Neuronal stem cell (in vitro differentiated cells): Measurements from ENCODE around the gene JAK1.

Experiments
- DNase-seq: peaks from one replicate; pipeline ENCODE4 v3.0.0-alpha.2; 2013; ENCODE audit warnings: low spot score
- H2AFZ ChIP-seq: one replicate; pipeline ENCODE4 v1.6.1; 2013; ENCODE audit warnings: mild to moderate bottlenecking, low read length, inconsistent platforms
- H2AK5ac ChIP-seq: 2 replicates; pipeline ENCODE4 v1.6.1; 2013; ENCODE audit warnings: low read depth, mild to moderate bottlenecking, inconsistent platforms, low read length, moderate library complexity, mixed read lengths
- H2BK120ac ChIP-seq: 2 replicates; pipeline ENCODE4 v1.6.1; 2013; ENCODE audit warnings: low read depth, mild to moderate bottlenecking, inconsistent platforms, low read length, moderate library complexity, mixed read lengths
- H2BK12ac ChIP-seq: one replicate; pipeline ENCODE4 v1.6.1; 2013; ENCODE audit warnings: low read length, inconsistent platforms
- H2BK15ac ChIP-seq: 2 replicates; pipeline ENCODE4 v1.6.1; 2013; ENCODE audit warnings: mild to moderate bottlenecking, low read length, inconsistent platforms, mixed read lengths
- H2BK5ac ChIP-seq: one replicate; pipeline ENCODE4 v1.6.1; 2013; ENCODE audit warnings: inconsistent platforms, mild to moderate bottlenecking, low read length, moderate library complexity
- H3K14ac ChIP-seq: one replicate; pipeline ENCODE4 v1.6.1; 2013; ENCODE audit warnings: low read length, inconsistent platforms
- H3K18ac ChIP-seq: 2 replicates; pipeline ENCODE4 v1.6.1; 2013; ENCODE audit warnings: low read length, inconsistent platforms
- H3K23ac ChIP-seq: 2 replicates; pipeline ENCODE4 v1.6.1; 2013; ENCODE audit warnings: low read depth, mild to moderate bottlenecking, mixed read lengths, low read length, inconsistent platforms; ENCODE audit not compliant: poor library complexity
- H3K27ac ChIP-seq: replicated peaks from 3 replicates; pipeline ENCODE4 v1.5.1; 2013; ENCODE audit warnings: low read length, inconsistent platforms
- H3K27me3 ChIP-seq, 3 experiments: 2 replicates each; pipeline ENCODE4 v1.6.1; 2013; ENCODE audit warnings: low read length in 3 of 3, mild to moderate bottlenecking in 2 of 3, inconsistent platforms in 1 of 3, low read depth in 1 of 3, mixed read lengths in 1 of 3, moderate library complexity in 1 of 3; ENCODE audit not compliant: control insufficient read depth in 3 of 3, insufficient read depth in 3 of 3
- H3K36me3 ChIP-seq, 2 donors: replicated peaks in 1 of 2; 2 replicates each; pipeline ENCODE4 v1.6.1; 2013; ENCODE audit warnings: low read length in 2 of 2; ENCODE audit not compliant: control insufficient read depth in 2 of 2, insufficient read depth in 2 of 2
- H3K4ac ChIP-seq: 2 replicates; pipeline ENCODE4 v1.6.1; 2013; ENCODE audit warnings: inconsistent platforms, mild to moderate bottlenecking, low read length, moderate library complexity
- H3K4me1 ChIP-seq, 2 donors: 1 replicate in 1 of 2; 2 replicates in 1 of 2; pipeline ENCODE4 v1.6.1; 2013; ENCODE audit warnings: low read length in 2 of 2, low read depth in 1 of 2; ENCODE audit not compliant: control insufficient read depth in 2 of 2, insufficient read depth in 1 of 2
- H3K4me2 ChIP-seq: one replicate; pipeline ENCODE4 v1.6.1; 2013; ENCODE audit warnings: mild to moderate bottlenecking, low read length, inconsistent platforms; ENCODE audit not compliant: insufficient read depth, poor library complexity, severe bottlenecking
- H3K4me3 ChIP-seq, 2 donors: 2 replicates each; pipeline ENCODE4 v1.5.1; 2013; ENCODE audit warnings: low read length in 2 of 2, mild to moderate bottlenecking in 2 of 2, inconsistent platforms in 1 of 2, moderate library complexity in 1 of 2
- H3K79me1 ChIP-seq: one replicate; pipeline ENCODE4 v1.6.1; 2013; ENCODE audit warnings: low read depth, mild to moderate bottlenecking, inconsistent platforms, low read length, moderate library complexity
- H3K9ac ChIP-seq: one replicate; pipeline ENCODE4 v1.6.1; 2013; ENCODE audit warnings: mild to moderate bottlenecking, low read depth, low read length, inconsistent platforms; ENCODE audit not compliant: poor library complexity
- H3K9me3 ChIP-seq, 2 donors: replicated peaks in 1 of 2; 2 replicates each; pipeline versions ENCODE3 to v1.6.1; 2013; ENCODE audit warnings: low read length in 2 of 2, mild to moderate bottlenecking in 2 of 2, inconsistent platforms in 1 of 2, low read depth in 1 of 2, mixed read lengths in 1 of 2, moderate library complexity in 1 of 2; ENCODE audit not compliant: control insufficient read depth in 2 of 2, insufficient read depth in 1 of 2
- H4K8ac ChIP-seq: one replicate; pipeline ENCODE4 v1.6.1; 2013; ENCODE audit warnings: low read depth, mild to moderate bottlenecking, inconsistent platforms, low read length, moderate library complexity
- H4K91ac ChIP-seq: one replicate; pipeline ENCODE4 v1.6.1; 2013; ENCODE audit warnings: low read length, low read depth, mild to moderate bottlenecking, inconsistent platforms; ENCODE audit not compliant: poor library complexity
- WGBS, 2 donors: extraction: QIAGEN DNeasy Blood & Tissue Kit; methylation state at CpG; one replicate each; pipeline ENCODE4 v1.1.7; 2013; ENCODE audit warnings: missing lambda C conversion rate in 2 of 2, mixed read lengths in 1 of 2; ENCODE audit not compliant: insufficient read length in 2 of 2, insufficient replicate concordance in 1 of 2; ENCODE audit errors: extremely low coverage in 2 of 2; 5-methylcytosine and 5-hydroxymethylcytosine counted together

JAK1 gene

DNA sequence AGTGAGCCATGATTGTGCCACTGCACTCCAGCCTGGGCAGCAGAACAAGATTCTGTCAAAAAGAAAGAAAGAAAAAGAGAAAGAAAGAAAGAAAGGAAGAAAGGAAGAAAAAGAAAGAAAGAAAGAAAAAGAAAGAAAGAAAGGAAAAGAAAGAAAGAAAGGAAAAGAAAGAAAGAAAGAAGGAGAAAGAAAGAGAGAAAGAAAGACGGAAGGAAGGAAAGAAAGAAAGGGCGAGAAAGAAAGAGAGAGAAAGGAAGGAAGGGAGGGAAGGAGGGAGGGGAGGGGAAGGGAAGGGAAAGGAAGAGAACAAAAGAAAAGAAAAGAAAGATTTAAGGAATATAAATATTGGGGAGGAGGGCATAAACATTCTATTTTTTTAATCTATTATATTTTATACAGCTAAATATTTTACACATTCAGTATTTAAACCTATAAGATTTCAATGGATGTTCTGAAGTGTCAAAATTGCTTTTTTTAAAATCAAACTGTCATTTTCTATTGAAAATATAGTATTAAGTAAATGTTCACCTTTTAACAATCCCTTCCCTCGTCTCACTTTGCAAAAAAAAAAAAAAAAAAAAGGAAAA is 6.8 kb upstream of the JAK1 start:
- H3K23ac ChIP-seq = no peak overlapping the region
- no peak overlapping the region for H2AK5ac ChIP-seq
- no peaks in the 10 kb centered on the region for H3K9me3 ChIP-seq
- H4K8ac ChIP-seq = no peak overlapping the region
- no peak overlapping the region for H2BK12ac ChIP-seq
- no peak overlapping the region for H3K4ac ChIP-seq
- H3K4me2 ChIP-seq = no peak overlapping the region
- no peak overlapping the region for H2BK15ac ChIP-seq
- H4K91ac ChIP-seq = no peak overlapping the region
- H2BK120ac ChIP-seq = no peak overlapping the region
- no peak overlapping the region for H3K18ac ChIP-seq
- H3K36me3 ChIP-seq = no peaks in the 10 kb centered on the region
- H3K4me3 ChIP-seq = no peak overlapping the region
- no peak for DNase-seq
- H2BK5ac ChIP-seq = no peak overlapping the region
- H3K9ac ChIP-seq = no peak overlapping the region
- peaks cover 0 to 2% of the 10 kb centered on the region in 2 donors for H3K4me1 ChIP-seq
- no CpG with 5 or more reads among the region's 3 CpGs for WGBS, 2 donors
- no peak overlapping the region for H3K27ac ChIP-seq
- H2AFZ ChIP-seq = no peak overlapping the region
- no peak overlapping the region for H3K14ac ChIP-seq
- H3K27me3 ChIP-seq = no peaks in the 10 kb centered on the region
- H3K79me1 ChIP-seq = no peaks in the 10 kb centered on the region

DNA sequence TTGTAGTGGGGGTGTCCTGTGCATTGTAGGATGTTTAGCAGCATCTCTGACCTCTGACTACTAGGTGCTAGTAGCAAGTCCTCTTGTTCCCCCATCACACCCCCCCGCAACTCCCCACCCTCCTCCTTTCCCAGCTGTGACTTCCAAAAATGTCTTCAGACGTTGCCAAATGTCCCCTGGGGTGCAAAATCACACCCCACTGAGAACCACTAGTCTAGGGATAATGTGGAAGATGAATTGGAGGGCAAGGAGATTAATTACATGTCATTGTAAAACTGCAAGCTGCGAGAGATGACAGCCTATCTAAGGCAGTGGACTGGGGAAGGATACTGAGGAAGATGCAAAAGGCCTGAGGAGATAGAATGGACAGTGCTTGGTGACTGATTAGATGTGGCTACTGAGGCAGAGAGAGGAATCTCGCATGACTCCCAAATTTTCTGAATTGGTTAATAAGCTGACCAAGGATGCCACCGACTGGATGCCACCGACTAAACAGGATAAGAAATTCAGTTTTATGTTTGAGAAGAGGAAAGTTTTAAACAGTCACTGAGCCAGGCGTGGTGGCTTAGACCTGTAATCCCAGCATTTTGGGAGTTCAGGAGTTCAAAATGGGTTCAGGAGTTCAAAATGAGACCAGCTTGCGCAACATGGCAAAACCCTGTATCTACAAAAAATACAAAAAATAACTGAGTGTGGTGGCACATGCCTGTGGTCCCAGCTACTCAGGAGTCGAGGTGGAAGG is 3.1 kb upstream of the JAK1 start:
- DNase-seq = no peak
- H2BK5ac ChIP-seq = no peak overlapping the region
- H3K9ac ChIP-seq = no peak overlapping the region
- H2BK15ac ChIP-seq = no peak overlapping the region
- no peak overlapping the region for H4K8ac ChIP-seq
- no peak overlapping the region for H4K91ac ChIP-seq
- no peak overlapping the region for H3K4ac ChIP-seq
- peaks cover 0 to 8% (median 0%) of the 10 kb centered on the region in 3 experiments for H3K27me3 ChIP-seq
- H2AK5ac ChIP-seq = no peak overlapping the region
- no peak overlapping the region for H3K4me2 ChIP-seq
- no peak overlapping the region for H3K18ac ChIP-seq
- no peak overlapping the region for H3K14ac ChIP-seq
- no peak overlapping the region for H2AFZ ChIP-seq
- peaks cover 5 to 6% of the 10 kb centered on the region in 2 donors for H3K4me1 ChIP-seq
- H3K27ac ChIP-seq = no peak overlapping the region
- H3K9me3 ChIP-seq = no peaks in the 10 kb centered on the region
- H2BK120ac ChIP-seq = no peak overlapping the region
- H3K36me3 ChIP-seq = no peaks in the 10 kb centered on the region
- H2BK12ac ChIP-seq = no peak overlapping the region
- WGBS, 2 donors = no CpG with 5 or more reads among the region's 9 CpGs
- no peak overlapping the region for H3K4me3 ChIP-seq
- H3K23ac ChIP-seq = no peak overlapping the region
- no peaks in the 10 kb centered on the region for H3K79me1 ChIP-seq

DNA sequence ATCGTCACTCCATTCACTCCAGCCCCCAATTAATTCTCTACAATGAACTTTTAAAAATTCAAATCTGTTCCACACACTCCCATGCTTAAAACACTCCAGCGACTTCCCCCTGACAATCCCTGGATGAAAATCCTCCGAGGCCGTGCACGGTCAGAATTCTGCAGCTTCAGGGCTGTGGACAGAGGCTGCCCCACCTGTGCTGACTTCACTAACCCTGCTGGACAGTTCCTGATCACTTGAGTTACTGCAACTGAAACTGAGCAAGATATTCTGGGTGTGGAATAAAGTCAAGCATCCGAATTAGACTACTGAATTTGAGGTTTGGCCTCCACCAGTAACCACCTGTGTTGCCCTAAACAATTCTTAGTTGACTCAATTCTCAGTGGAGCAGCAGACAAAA is 1.0 kb upstream of the JAK1 start:
- DNase-seq = no peak
- H3K14ac ChIP-seq = no peak overlapping the region
- no peak overlapping the region for H4K91ac ChIP-seq
- H3K4me1 ChIP-seq = peaks cover 5 to 6% of the 10 kb centered on the region in 2 donors
- H3K27ac ChIP-seq = no peak overlapping the region
- H3K4me3 ChIP-seq = no peak overlapping the region
- no peaks in the 10 kb centered on the region for H3K9me3 ChIP-seq
- H3K4ac ChIP-seq = no peak overlapping the region
- H3K79me1 ChIP-seq = no peaks in the 10 kb centered on the region
- H2BK120ac ChIP-seq = no peak overlapping the region
- no peak overlapping the region for H3K9ac ChIP-seq
- no peak overlapping the region for H3K23ac ChIP-seq
- WGBS, 2 donors = 100% methylated on average over 1 of the region's 6 CpGs; no CpG with 5 or more reads in 1 of the 2 donors
- H3K27me3 ChIP-seq = peaks cover 0 to 14% (median 0%) of the 10 kb centered on the region in 3 experiments
- no peak overlapping the region for H2BK12ac ChIP-seq
- no peaks in the 10 kb centered on the region for H3K36me3 ChIP-seq
- H3K18ac ChIP-seq = no peak overlapping the region
- H4K8ac ChIP-seq = no peak overlapping the region
- no peak overlapping the region for H2AK5ac ChIP-seq
- no peak overlapping the region for H3K4me2 ChIP-seq
- H2BK5ac ChIP-seq = no peak overlapping the region
- no peak overlapping the region for H2BK15ac ChIP-seq
- peak overlapping the region; percentile 98 for H2AFZ ChIP-seq

DNA sequence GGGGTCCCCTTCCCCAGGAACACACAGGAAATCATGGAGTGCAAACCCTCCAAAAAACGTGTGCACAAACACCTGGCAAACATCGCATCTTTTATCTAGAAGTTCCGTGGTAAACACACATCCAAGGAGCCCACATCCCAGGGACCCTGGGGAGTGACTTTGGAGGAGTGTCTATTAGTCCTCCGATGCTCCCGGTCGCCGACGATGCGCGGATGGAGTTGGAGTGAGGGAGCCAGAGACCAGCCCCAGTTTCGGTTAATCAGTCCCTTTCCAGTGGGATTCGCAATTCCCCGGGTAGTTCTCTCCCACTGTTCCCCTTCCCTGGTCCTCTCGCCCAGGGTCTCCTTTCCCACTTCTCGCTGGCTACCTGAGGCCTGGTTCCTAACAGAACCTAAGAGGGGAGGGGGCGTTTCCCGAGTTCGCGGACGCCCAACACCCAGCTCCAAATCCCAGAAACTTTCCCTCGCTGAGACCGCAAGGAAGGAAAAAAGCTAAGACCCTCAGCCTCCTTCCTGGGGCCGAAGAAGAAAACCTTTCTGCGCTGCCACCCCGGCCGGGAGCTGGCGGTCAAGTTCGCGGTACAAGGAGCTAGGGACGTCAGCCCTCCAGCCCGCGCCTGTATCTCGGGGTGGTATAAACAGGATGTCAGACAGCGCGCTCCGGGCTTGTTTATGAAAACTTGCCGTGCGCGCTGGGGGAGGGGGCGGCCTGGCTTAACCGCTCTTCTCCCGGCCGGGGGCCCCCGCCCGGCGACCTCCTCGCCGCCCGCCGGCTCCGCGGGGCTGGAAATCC is 787 bp downstream of the JAK1 start:
- no peak overlapping the region for H2BK5ac ChIP-seq
- peak overlapping the region; percentile 71 for H3K9ac ChIP-seq
- peak overlapping the region; percentile 90 for H3K4me2 ChIP-seq
- DNase-seq = peak; percentile 29
- H3K27ac ChIP-seq = no peak overlapping the region
- H4K91ac ChIP-seq = no peak overlapping the region
- H3K36me3 ChIP-seq = no peaks in the 10 kb centered on the region
- H2AK5ac ChIP-seq = no peak overlapping the region
- no peak overlapping the region for H2BK12ac ChIP-seq
- H2BK15ac ChIP-seq = no peak overlapping the region
- H3K14ac ChIP-seq = no peak overlapping the region
- H2BK120ac ChIP-seq = no peak overlapping the region
- peaks cover 0 to 14% (median 0%) of the 10 kb centered on the region in 3 experiments for H3K27me3 ChIP-seq
- H3K18ac ChIP-seq = peak overlapping the region; percentile 86
- H4K8ac ChIP-seq = no peak overlapping the region
- H3K4ac ChIP-seq = no peak overlapping the region
- peak overlapping the region; percentile 64 to 99 for H3K4me3 ChIP-seq
- peak overlapping the region; percentile 52 for H3K23ac ChIP-seq
- H2AFZ ChIP-seq = peak overlapping the region; percentile 86
- no CpG with 5 or more reads among the region's 52 CpGs for WGBS, 2 donors
- H3K9me3 ChIP-seq = no peaks in the 10 kb centered on the region
- H3K79me1 ChIP-seq = no peaks in the 10 kb centered on the region
- H3K4me1 ChIP-seq = peaks cover 5 to 6% of the 10 kb centered on the region in 2 donors
